DND-41 (cell line): ENCODE measurements around the gene LDLRAD2.

ENCODE experiments used
- ATAC-seq: fragments of 200-7000 bp; cut with Tn5 transposase; 3 replicates; pipeline ENCODE4 v1.9.1; 2021; ENCODE audit warnings: low read depth; ENCODE audit not compliant: insufficient read depth
- DNase-seq: peaks from one replicate; pipeline ENCODE4 v3.0.0-alpha.2; 2020
- H2AFZ ChIP-seq: 2 replicates; pipeline ENCODE4 v1.6.0; 2012; ENCODE audit warnings: low read depth, low read length
- H3K27ac ChIP-seq: 2 replicates; pipeline ENCODE4 v1.5.1; 2012; ENCODE audit warnings: low read length, inconsistent platforms
- H3K27me3 ChIP-seq: fragments of 200-600 bp; sonication (generic); 2 replicates; pipeline ENCODE4 v1.6.0; 2012; ENCODE audit warnings: low read length, mild to moderate bottlenecking, inconsistent platforms; ENCODE audit not compliant: insufficient read depth, poor library complexity
- H3K36me3 ChIP-seq: 2 replicates; pipeline ENCODE4 v1.5.1; 2012; ENCODE audit warnings: low read length, inconsistent platforms; ENCODE audit not compliant: insufficient read depth
- H3K4me1 ChIP-seq: 2 replicates; pipeline ENCODE4 v1.5.1; 2012; ENCODE audit warnings: mild to moderate bottlenecking, low read length; ENCODE audit not compliant: insufficient read depth
- H3K4me2 ChIP-seq: 2 replicates; pipeline ENCODE4 v1.6.0; 2012; ENCODE audit warnings: mild to moderate bottlenecking, moderate library complexity, low read length, inconsistent platforms; ENCODE audit not compliant: insufficient read depth
- H3K4me3 ChIP-seq, 2 experiments: fragments of 200-600 bp in 1 of 2; shearing (Covaris generic) in 1 of 2; 2 replicates each; pipeline ENCODE4 v1.5.1; 2012 to 2016; ENCODE audit warnings: inconsistent platforms in 2 of 2, low read length in 2 of 2, mild to moderate bottlenecking in 2 of 2, low read depth in 1 of 2, moderate library complexity in 1 of 2
- H3K79me2 ChIP-seq: 2 replicates; pipeline ENCODE4 v1.6.0; 2012; ENCODE audit warnings: low read length, inconsistent platforms; ENCODE audit not compliant: insufficient read depth
- H3K9ac ChIP-seq: 2 replicates; pipeline ENCODE4 v1.6.0; 2012; ENCODE audit warnings: low read depth, mild to moderate bottlenecking, inconsistent platforms, low read length, moderate library complexity
- H3K9me3 ChIP-seq: 2 replicates; pipeline ENCODE4 v1.5.1; 2012; ENCODE audit warnings: low read length, moderate library complexity, mild to moderate bottlenecking, inconsistent platforms; ENCODE audit not compliant: insufficient read depth, severe bottlenecking
- H4K20me1 ChIP-seq: 2 replicates; pipeline ENCODE4 v1.6.0; 2012; ENCODE audit warnings: low read length; ENCODE audit not compliant: insufficient read depth
- EZH2 ChIP-seq: IDR thresholded peaks from 3 replicates; pipeline ENCODE4 v1.6.1; 2012; ENCODE audit warnings: borderline replicate concordance, low read depth, mild to moderate bottlenecking, moderate library complexity, low read length, inconsistent platforms; ENCODE audit not compliant: severe bottlenecking
- TF ChIP-seq, protein P1 (sequence below): IDR thresholded peaks from 2 replicates; pipeline ENCODE4 v1.5.1; 2012; ENCODE audit warnings: borderline replicate concordance, low read length, moderate library complexity, mild to moderate bottlenecking; ENCODE audit not compliant: poor library complexity, severe bottlenecking; ENCODE audit errors: extremely low read depth

LDLRAD2 gene

GRCh38 chr1:21781815-21782348 lies 30.2 kb upstream of the LDLRAD2 start:
- H3K4me1 ChIP-seq = peaks cover 30% of the 10 kb centered on the region

DNA sequence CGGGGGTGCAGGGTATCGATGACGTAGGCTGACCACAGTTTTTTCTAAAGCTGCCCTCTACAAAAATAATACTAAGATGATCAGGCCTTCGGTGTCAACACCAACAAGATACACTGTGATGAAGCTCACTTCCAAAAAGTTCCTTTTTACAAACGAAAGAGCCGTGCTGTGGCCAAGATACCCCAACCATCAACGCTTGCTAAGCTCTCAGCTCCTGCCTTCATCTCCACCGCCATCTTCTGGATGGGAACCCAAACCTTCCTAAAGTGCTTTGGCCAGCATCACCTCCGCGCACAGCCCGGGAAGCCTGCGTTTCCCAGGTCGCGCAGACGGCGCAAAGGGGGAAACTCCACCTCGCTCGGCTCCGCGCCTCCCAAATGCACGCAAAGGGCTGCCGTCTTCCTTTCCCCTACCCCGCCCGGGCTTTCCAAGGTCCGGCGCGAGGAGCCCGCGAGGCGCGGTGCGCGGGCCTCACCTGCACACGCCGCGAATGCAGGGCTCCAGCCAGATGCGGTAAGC lies 29.7 kb upstream of the LDLRAD2 start:
- Histone ChIP-seq H3K27me3 (no peaks in the 10 kb centered on the region), H3K36me3 (peaks cover 5% of the 10 kb centered on the region; the same call in 1 of the 2 replicates), H3K9me3 (no peaks in the 10 kb centered on the region), H3K4me1 (peaks cover 30% of the 10 kb centered on the region), H3K9ac (peak overlapping the region; percentile 86), H3K4me2 (peak overlapping the region; percentile 71), H3K4me3 (peak overlapping the region; percentile 80 to 94), H3K79me2 (peaks cover 58% of the 10 kb centered on the region), H4K20me1 (peaks cover 37% of the 10 kb centered on the region; the same call in 1 of the 2 replicates), H2AFZ (peak overlapping the region; percentile 90), H3K27ac (peak overlapping the region; percentile 95)
- peak; percentile 16 for ATAC-seq
- TF ChIP-seq EZH2 = no peak
- TF ChIP-seq, protein P1, sequence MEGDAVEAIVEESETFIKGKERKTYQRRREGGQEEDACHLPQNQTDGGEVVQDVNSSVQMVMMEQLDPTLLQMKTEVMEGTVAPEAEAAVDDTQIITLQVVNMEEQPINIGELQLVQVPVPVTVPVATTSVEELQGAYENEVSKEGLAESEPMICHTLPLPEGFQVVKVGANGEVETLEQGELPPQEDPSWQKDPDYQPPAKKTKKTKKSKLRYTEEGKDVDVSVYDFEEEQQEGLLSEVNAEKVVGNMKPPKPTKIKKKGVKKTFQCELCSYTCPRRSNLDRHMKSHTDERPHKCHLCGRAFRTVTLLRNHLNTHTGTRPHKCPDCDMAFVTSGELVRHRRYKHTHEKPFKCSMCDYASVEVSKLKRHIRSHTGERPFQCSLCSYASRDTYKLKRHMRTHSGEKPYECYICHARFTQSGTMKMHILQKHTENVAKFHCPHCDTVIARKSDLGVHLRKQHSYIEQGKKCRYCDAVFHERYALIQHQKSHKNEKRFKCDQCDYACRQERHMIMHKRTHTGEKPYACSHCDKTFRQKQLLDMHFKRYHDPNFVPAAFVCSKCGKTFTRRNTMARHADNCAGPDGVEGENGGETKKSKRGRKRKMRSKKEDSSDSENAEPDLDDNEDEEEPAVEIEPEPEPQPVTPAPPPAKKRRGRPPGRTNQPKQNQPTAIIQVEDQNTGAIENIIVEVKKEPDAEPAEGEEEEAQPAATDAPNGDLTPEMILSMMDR = peak; percentile 52
- DNase-seq = peak; percentile 48

More at GRCh38 chr1:21781815-21782348, 30.2 kb upstream of the LDLRAD2 start:
- Histone ChIP-seq H3K4me2 (peak overlapping the region; percentile 71), H4K20me1 (peaks cover 42% of the 10 kb centered on the region; the same call in 1 of the 2 replicates), H3K9me3 (no peaks in the 10 kb centered on the region), H3K79me2 (peaks cover 63% of the 10 kb centered on the region), H3K27ac (peak overlapping the region; percentile 95), H3K27me3 (no peaks in the 10 kb centered on the region), H2AFZ (peak overlapping the region; percentile 90; the same call in 1 of the 2 replicates), H3K9ac (peak overlapping the region; percentile 86), H3K4me3 (peak overlapping the region; percentile 80 to 94), H3K36me3 (peaks cover 7% of the 10 kb centered on the region; the same call in 1 of the 2 replicates)
- no peak for ATAC-seq
- TF ChIP-seq EZH2 = no peak
- TF ChIP-seq, protein P1 = no peak
- DNase-seq = no peak

DNA sequence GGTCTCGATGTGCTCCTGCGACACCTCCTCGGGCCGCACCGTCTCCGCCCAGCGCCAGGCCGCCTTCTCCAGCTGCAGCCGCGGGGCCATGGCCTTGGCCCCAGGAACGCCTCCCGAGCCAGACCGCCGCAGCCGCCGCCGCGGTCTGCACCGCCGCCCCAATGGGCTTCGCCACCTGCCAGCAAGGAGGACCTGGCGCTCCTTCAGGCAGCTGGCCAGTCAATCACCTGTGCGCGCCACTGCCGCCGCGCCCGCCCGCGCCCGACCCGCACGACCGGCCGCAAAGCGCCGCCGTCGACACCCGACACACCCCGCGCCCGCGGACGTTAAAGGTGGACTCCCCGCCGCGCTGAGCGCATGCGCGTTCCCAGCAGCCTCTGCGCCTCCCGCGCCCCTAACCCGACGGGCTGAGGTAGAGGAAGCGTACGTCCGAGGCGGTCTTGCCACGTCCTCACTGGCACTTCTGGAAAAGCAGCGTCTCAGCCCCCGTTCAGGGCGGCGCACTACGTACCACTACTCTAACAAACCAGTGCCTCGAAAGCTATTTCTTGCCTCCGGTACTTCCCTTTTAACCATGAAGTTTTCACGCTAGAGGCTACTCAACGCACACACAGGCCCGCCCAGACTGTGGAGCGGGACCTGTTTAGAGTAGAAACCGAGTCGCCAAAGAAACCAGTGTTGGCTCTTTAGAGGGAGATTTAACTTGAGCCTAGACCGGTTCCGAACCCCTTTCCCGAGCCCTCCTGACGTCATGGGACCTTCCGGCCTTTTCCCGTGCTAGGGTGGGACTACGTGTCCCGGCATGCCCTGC lies 29.0 kb upstream of the LDLRAD2 start, which contains the start of gene USP48:
USP48 (minus strand) TSS at position 282 of the 811 bp plus-strand sequence; CDS start at position 90, 192 bp downstream.
- no peaks in the 10 kb centered on the region for H3K9me3 ChIP-seq
- H3K9ac ChIP-seq = peak within 1 kb of the TSS; percentile 86
- TF ChIP-seq, protein P1 = no peak
- no peak for TF ChIP-seq EZH2
- ATAC-seq (peak; percentile 85), DNase-seq (peak; percentile 96)
- H3K36me3 ChIP-seq = peaks cover 5% of the 10 kb centered on the region; the same call in 1 of the 2 replicates
- H3K4me2 ChIP-seq = peak within 1 kb of the TSS; percentile 71
- peak within 1 kb of the TSS; percentile 80 to 94 for H3K4me3 ChIP-seq
- H3K27ac ChIP-seq = peak within 1 kb of the TSS; percentile 95
- peak within 1 kb of the TSS; percentile 90 for H2AFZ ChIP-seq
- H4K20me1 ChIP-seq = peaks cover 31% of the 10 kb centered on the region; the same call in 1 of the 2 replicates
- H3K4me1 ChIP-seq = peaks cover 30% of the 10 kb centered on the region
- H3K79me2 ChIP-seq = peaks cover 51% of the 10 kb centered on the region
- H3K27me3 ChIP-seq = no peaks in the 10 kb centered on the region
